Vagina (tissue), 2 donors: ENCODE data around the gene KYAT1. TPM values are rescaled to one million over a fixed set of nuclear protein-coding genes. Genes with fewer than 3 reads are reported as not detected.

ENCODE experiments used
- DNase-seq, 2 donors: peaks; one replicate each; pipeline ENCODE4 v3.0.0-alpha.2; 2017; ENCODE audit errors: extremely low spot score in 2 of 2
- H3K27ac ChIP-seq: fragments of 200-600 bp; sonication (generic); one replicate; pipeline ENCODE4 v1.5.1; 2019
- H3K27me3 ChIP-seq: fragments of 200-600 bp; sonication (generic); one replicate; pipeline ENCODE4 v1.5.1; 2019
- H3K36me3 ChIP-seq, 2 donors: fragments of 200-600 bp; sonication (generic); one replicate each; pipeline ENCODE4 v1.5.1; 2017 to 2019
- H3K4me1 ChIP-seq: fragments of 200-600 bp; sonication (generic); one replicate; pipeline ENCODE4 v1.5.1; 2019
- H3K4me3 ChIP-seq, 2 donors: fragments of 200-600 bp; sonication (generic); 1 replicate in 1 of 2; 2 replicates in 1 of 2; pipeline ENCODE4 v1.5.1; 2016 to 2019
- H3K9me3 ChIP-seq: fragments of 200-600 bp; sonication (generic); one replicate; pipeline ENCODE4 v1.5.1; 2019
- POLR2A ChIP-seq, 2 donors: fragments of 450-650 bp; IDR thresholded peaks; one replicate each; pipeline ENCODE4 v1.6.1; 2017; ENCODE audit warnings: antibody characterized with exemption in 2 of 2, mild to moderate bottlenecking in 2 of 2, moderate library complexity in 2 of 2
- POLR2AphosphoS5 ChIP-seq, 2 donors: sonication (generic); formaldehyde crosslinking; IDR thresholded peaks; one replicate each; pipeline ENCODE4 v1.9.0; 2017; ENCODE audit warnings: antibody characterized with exemption in 2 of 2, mild to moderate bottlenecking in 2 of 2, low read depth in 1 of 2; ENCODE audit not compliant: insufficient read depth in 1 of 2
- intact Hi-C: fragments of 100-400 bp; cut with DNase I; formaldehyde crosslinking; loops from one replicate; pipeline ENCODE4 v1.15.1; 2023
- total RNA-seq: library from RNA; depleted of rRNA; stranded (reverse); fragments of >200 nt; gene quantifications from one replicate; pipeline ENCODE4 v1.2.3, GENCODE V29; 2016
- TF ChIP-seq, protein P1 (sequence below), 3 experiments: fragments of 450-650 bp in 2 of 3; fragments of 200-600 bp in 1 of 3; sonication (generic) in 1 of 3; IDR thresholded peaks; one replicate each; pipeline ENCODE4 v1.5.1; 2017 to 2019; ENCODE audit warnings: antibody characterized with exemption in 3 of 3, mild to moderate bottlenecking in 2 of 3, moderate library complexity in 2 of 3

Gene KYAT1
- total RNA-seq, 1 donor from 2014 or later, result 11.0 TPM

DNA sequence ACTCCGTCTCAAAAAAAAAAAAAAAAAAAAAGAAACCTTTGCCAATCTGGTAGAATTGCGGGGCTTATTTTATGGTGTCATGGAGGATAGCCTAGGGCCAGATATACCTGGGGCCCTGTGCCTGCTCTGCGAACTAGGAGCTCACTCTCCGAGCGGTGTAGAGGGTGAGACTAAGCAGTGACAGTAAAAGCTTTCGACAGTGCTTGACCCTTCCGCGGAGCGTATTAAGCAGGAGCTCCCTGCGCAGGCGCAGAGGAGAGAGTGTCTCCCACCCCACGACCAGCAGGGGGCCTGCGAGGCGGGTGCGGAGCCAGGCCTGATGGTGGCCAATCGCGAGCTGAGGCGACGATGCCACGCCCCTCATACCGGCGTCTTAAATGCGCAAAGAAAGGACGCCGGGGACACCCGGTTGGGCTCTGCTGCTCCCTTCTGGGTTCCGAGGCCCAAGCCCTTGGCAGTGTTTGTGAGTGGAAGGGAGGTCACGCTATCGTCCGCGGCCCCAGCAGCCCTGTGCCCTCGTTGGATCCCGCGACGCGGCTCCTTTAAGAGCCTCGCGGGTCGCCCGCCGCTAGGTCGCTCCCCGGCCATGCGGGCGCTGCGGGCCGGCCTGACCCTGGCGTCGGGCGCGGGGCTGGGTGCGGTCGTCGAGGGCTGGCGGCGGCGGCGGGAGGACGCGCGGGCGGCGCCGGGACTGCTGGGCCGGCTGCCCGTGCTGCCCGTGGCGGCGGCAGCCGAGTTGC, 63.5 kb downstream of the KYAT1 start, which contains the start of gene ENDOG:
ENDOG (plus strand) TSS at position 402 of the 740 bp plus-strand sequence; CDS start at position 587, 185 bp downstream.
- Histone ChIP-seq H3K36me3 (peaks cover 0 to 18% of the 10 kb centered on the region in 2 donors), H3K27me3 (no peaks in the 10 kb centered on the region), H3K9me3 (no peaks in the 10 kb centered on the region), H3K27ac (peak within 1 kb of the TSS; percentile 35), H3K4me1 (peaks cover 14% of the 10 kb centered on the region), H3K4me3 (peak within 1 kb of the TSS; percentile 59 to 64)
- peak; percentile 96 for DNase-seq
- intact Hi-C loops, result no loop called here
- TF ChIP-seq POLR2AphosphoS5 (IDR thresholded peaks at IDR 0.05; ENCODE audit: insufficient read depth in 1 of 2, low read depth in 1 of 2) (peak; percentile 90 to 98), POLR2A (IDR thresholded peaks at IDR 0.05) (peak in 1 of 2 donors; percentile 74)
- TF ChIP-seq, protein P1, sequence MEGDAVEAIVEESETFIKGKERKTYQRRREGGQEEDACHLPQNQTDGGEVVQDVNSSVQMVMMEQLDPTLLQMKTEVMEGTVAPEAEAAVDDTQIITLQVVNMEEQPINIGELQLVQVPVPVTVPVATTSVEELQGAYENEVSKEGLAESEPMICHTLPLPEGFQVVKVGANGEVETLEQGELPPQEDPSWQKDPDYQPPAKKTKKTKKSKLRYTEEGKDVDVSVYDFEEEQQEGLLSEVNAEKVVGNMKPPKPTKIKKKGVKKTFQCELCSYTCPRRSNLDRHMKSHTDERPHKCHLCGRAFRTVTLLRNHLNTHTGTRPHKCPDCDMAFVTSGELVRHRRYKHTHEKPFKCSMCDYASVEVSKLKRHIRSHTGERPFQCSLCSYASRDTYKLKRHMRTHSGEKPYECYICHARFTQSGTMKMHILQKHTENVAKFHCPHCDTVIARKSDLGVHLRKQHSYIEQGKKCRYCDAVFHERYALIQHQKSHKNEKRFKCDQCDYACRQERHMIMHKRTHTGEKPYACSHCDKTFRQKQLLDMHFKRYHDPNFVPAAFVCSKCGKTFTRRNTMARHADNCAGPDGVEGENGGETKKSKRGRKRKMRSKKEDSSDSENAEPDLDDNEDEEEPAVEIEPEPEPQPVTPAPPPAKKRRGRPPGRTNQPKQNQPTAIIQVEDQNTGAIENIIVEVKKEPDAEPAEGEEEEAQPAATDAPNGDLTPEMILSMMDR (IDR thresholded peaks at IDR 0.05), result peak; percentile 81 to 96 (median 86)

DNA sequence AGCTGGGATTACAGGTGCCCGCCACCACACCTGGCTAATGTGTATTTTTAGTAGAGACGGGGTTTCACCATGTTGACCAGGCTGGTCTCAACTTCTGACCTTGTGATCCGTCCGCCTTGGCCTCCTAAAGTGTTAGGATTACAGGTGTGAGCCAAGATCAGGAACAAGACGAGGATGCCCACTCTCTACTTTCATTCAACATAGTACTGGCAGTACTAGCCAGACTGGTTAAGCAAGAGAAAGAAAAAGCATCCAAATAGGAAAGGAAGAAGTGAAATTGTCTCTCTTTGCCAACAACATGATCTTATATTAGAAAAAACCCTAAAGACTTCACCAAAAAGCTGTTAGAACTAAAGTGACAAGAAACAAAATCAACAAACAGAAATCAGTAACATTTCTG, 70.9 kb downstream of the KYAT1 start:
- H3K4me3 ChIP-seq, result no peak overlapping the region
- no peak overlapping the region for H3K27ac ChIP-seq
- intact Hi-C loops, result no loop called here
- H3K27me3 ChIP-seq, result no peaks in the 10 kb centered on the region
- no peaks in the 10 kb centered on the region for H3K9me3 ChIP-seq
- peaks cover 0 to 16% of the 10 kb centered on the region in 2 donors for H3K36me3 ChIP-seq
- TF ChIP-seq POLR2A (IDR thresholded peaks at IDR 0.05), result no peak
- TF ChIP-seq, protein P1 (IDR thresholded peaks at IDR 0.05), result no peak
- TF ChIP-seq POLR2AphosphoS5 (IDR thresholded peaks at IDR 0.05; ENCODE audit: insufficient read depth in 1 of 2, low read depth in 1 of 2), result no peak
- no peak for DNase-seq
- no peaks in the 10 kb centered on the region for H3K4me1 ChIP-seq

DNA sequence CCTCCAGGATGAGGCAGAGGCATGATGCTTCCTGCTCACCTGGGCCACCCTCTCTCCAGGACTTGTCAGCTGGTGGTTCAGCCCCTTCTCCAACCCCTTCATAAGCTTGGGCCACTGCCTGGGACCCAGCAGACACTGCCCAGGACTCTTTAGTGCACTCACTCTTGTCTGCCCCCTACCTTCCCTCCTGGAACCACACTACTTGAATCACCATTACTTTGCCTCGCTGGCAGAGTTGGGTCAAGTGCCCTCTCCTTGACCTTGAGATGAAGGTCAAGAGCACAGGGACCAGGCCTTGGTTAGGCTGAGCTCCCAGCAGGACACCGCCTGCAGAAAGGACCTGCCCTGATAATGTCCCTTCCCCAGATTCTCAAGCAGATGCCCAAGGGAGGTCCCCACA, 71.9 kb downstream of the KYAT1 start:
- Histone ChIP-seq H3K4me1 (no peaks in the 10 kb centered on the region), H3K27ac (no peak overlapping the region), H3K36me3 (peaks cover 0 to 26% of the 10 kb centered on the region in 2 donors), H3K4me3 (no peak overlapping the region), H3K27me3 (no peaks in the 10 kb centered on the region), H3K9me3 (no peaks in the 10 kb centered on the region)
- intact Hi-C loops, result no loop called here
- DNase-seq, result no peak
- TF ChIP-seq POLR2AphosphoS5 (IDR thresholded peaks at IDR 0.05; ENCODE audit: insufficient read depth in 1 of 2, low read depth in 1 of 2) (no peak), POLR2A (IDR thresholded peaks at IDR 0.05) (no peak)
- TF ChIP-seq, protein P1 (IDR thresholded peaks at IDR 0.05), result no peak

DNA sequence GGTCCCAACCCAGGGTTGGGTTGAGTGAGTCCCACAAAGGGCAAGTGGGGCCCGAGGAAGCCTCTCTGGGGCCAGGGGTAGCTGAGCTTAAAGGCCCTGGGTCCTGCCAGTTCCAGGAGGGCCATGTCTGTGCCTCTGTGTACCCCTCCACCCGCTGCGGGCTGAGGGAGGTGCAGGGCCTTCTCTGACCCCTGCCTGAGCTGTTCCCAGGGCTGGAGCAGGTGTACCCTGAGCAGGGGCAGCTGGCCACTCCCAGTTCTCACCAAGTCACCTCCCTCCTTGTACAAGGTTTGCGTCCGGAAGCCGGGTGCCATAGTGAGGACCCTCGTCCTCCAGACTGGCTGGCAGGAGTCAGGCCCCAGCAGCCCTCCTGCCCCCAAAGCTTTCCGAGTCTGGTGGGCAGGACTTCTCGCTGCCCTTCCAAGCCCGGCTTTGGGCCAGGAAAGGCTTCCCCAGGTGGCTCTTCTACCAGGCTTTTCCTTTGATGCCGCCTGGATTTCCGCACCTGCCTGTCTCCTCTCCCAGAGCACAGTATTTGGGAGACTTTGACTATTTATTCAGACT, 72.6 kb downstream of the KYAT1 start:
- no peak overlapping the region for H3K27ac ChIP-seq
- H3K27me3 ChIP-seq, result no peaks in the 10 kb centered on the region
- peaks cover 0 to 31% of the 10 kb centered on the region in 2 donors for H3K36me3 ChIP-seq
- H3K9me3 ChIP-seq, result no peaks in the 10 kb centered on the region
- H3K4me1 ChIP-seq, result no peaks in the 10 kb centered on the region
- intact Hi-C loops, result no loop called here
- TF ChIP-seq POLR2AphosphoS5 (IDR thresholded peaks at IDR 0.05; ENCODE audit: insufficient read depth in 1 of 2, low read depth in 1 of 2) (no peak), POLR2A (IDR thresholded peaks at IDR 0.05) (no peak)
- TF ChIP-seq, protein P1 (IDR thresholded peaks at IDR 0.05), result no peak
- no peak overlapping the region for H3K4me3 ChIP-seq
- no peak for DNase-seq

DNA sequence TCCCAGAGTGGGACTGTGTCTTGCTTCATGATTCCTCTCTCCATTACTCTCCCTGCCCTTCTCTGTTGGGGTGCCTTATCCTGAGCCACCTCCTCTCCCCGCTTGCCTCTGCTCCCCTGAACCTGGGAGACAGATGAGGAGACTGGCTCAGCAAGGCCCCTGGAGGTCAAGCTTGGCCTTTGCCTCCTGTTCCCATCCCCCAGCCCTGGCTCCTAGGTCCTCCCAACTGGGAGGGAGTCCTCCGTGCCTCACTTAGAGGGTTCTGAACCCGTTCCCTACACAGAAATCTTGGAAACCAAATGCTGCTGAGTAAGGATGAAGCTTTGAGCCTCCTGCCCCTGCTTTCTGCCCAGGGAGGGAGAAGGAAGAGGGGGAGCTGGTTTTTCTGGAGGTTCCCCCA, 73.2 kb downstream of the KYAT1 start:
- H3K9me3 ChIP-seq, result no peaks in the 10 kb centered on the region
- TF ChIP-seq POLR2A (IDR thresholded peaks at IDR 0.05) (no peak), POLR2AphosphoS5 (IDR thresholded peaks at IDR 0.05; ENCODE audit: insufficient read depth in 1 of 2, low read depth in 1 of 2) (no peak)
- TF ChIP-seq, protein P1 (IDR thresholded peaks at IDR 0.05), result no peak
- intact Hi-C loops, result no loop called here
- no peak overlapping the region for H3K27ac ChIP-seq
- H3K4me3 ChIP-seq, result no peak overlapping the region
- H3K4me1 ChIP-seq, result no peaks in the 10 kb centered on the region
- peaks cover 0 to 36% of the 10 kb centered on the region in 2 donors for H3K36me3 ChIP-seq
- no peak for DNase-seq
- H3K27me3 ChIP-seq, result no peaks in the 10 kb centered on the region
